Lower leg skin (tissue), 3 donors: Measurements from ENCODE around the gene AKAP9.

Source experiments
- CTCF ChIP-seq, 3 donors: fragments of 450-650 bp; IDR thresholded peaks; one replicate each; pipeline ENCODE4 v1.5.1; 2016; ENCODE audit warnings: antibody characterized with exemption in 3 of 3, mild to moderate bottlenecking in 3 of 3, moderate library complexity in 2 of 3
- POLR2A ChIP-seq, 2 donors: fragments of 450-650 bp; IDR thresholded peaks; one replicate each; pipeline ENCODE4 v1.6.1; 2016 to 2017; ENCODE audit warnings: antibody characterized with exemption in 2 of 2, mild to moderate bottlenecking in 1 of 2, moderate library complexity in 1 of 2

- TF ChIP-seq CTCF (IDR thresholded peaks at IDR 0.05) (no peak), POLR2A (IDR thresholded peaks at IDR 0.05) (no peak)
These were observed 104.3 kb downstream of the AKAP9 start for GRCh38 chr7:92044940-92045339.
